Measurements from ENCODE around the gene DMD. TPM values are rescaled to one million over a fixed set of nuclear protein-coding genes. Genes with fewer than 3 reads are reported as not detected.
"Not testable (repeated sequence)": the region's sequence is repeated elsewhere in the genome, so short reads cannot be mapped to it uniquely, and the experiment has no call there.

DMD gene
- polyA plus RNA-seq, 4 donors: 15.1 to 19.3 (median 17.7) TPM

- DNase-seq (ENCODE audit: low read depth in 4 of 4, low spot score in 3 of 4): no peak
Observed at GRCh38 chrX:31499109-31499508, 1712.2 kb downstream of the DMD start.

GRCh38 chrX:31497086-31497485, 1714.3 kb downstream of the DMD start:
- DNase-seq (ENCODE audit: low read depth in 4 of 4, low spot score in 3 of 4): no peak

- no peak for DNase-seq (ENCODE audit: low read depth in 4 of 4, low spot score in 3 of 4)
Observed at GRCh38 chrX:31487951-31488350, 1723.4 kb downstream of the DMD start.

GRCh38 chrX:31483336-31483735, 1728.0 kb downstream of the DMD start:
- no peak for DNase-seq (ENCODE audit: low read depth in 4 of 4, low spot score in 3 of 4)

GRCh38 chrX:31480696-31481095, 1730.7 kb downstream of the DMD start:
- DNase-seq (ENCODE audit: low read depth in 4 of 4, low spot score in 3 of 4): no peak

GRCh38 chrX:31471229-31471628, 1740.1 kb downstream of the DMD start:
- no peak for DNase-seq (ENCODE audit: low read depth in 4 of 4, low spot score in 3 of 4)

GRCh38 chrX:31470753-31471152, 1740.6 kb downstream of the DMD start:
- not testable (repeated sequence) for DNase-seq (ENCODE audit: low read depth in 4 of 4, low spot score in 3 of 4)

- no peak for DNase-seq (ENCODE audit: low read depth in 4 of 4, low spot score in 3 of 4)
Observed at GRCh38 chrX:31464306-31464915, 1746.9 kb downstream of the DMD start.

- no peak for DNase-seq (ENCODE audit: low read depth in 4 of 4, low spot score in 3 of 4)
Observed at GRCh38 chrX:31461266-31461665, 1750.1 kb downstream of the DMD start.

- DNase-seq (ENCODE audit: low read depth in 4 of 4, low spot score in 3 of 4): no peak
Observed at GRCh38 chrX:31459361-31459760, 1752.0 kb downstream of the DMD start.

- no peak for DNase-seq (ENCODE audit: low read depth in 4 of 4, low spot score in 3 of 4)
Observed at GRCh38 chrX:31449965-31450364, 1761.4 kb downstream of the DMD start.

GRCh38 chrX:31449081-31449480, 1762.3 kb downstream of the DMD start:
- DNase-seq (ENCODE audit: low read depth in 4 of 4, low spot score in 3 of 4): no peak

GRCh38 chrX:31445542-31445941, 1765.8 kb downstream of the DMD start:
- DNase-seq (ENCODE audit: low read depth in 4 of 4, low spot score in 3 of 4): no peak

GRCh38 chrX:31443654-31444053, 1767.7 kb downstream of the DMD start:
- no peak for DNase-seq (ENCODE audit: low read depth in 4 of 4, low spot score in 3 of 4)

- DNase-seq (ENCODE audit: low read depth in 4 of 4, low spot score in 3 of 4): no peak
Observed at GRCh38 chrX:31440546-31440945, 1770.8 kb downstream of the DMD start.

GRCh38 chrX:31436424-31436823, 1774.9 kb downstream of the DMD start:
- DNase-seq (ENCODE audit: low read depth in 4 of 4, low spot score in 3 of 4): no peak

GRCh38 chrX:31435592-31435991, 1775.8 kb downstream of the DMD start:
- DNase-seq (ENCODE audit: low read depth in 4 of 4, low spot score in 3 of 4): no peak

- DNase-seq (ENCODE audit: low read depth in 4 of 4, low spot score in 3 of 4): no peak
Observed at GRCh38 chrX:31433856-31434255, 1777.5 kb downstream of the DMD start.

GRCh38 chrX:31429915-31430314, 1781.4 kb downstream of the DMD start:
- no peak for DNase-seq (ENCODE audit: low read depth in 4 of 4, low spot score in 3 of 4)

GRCh38 chrX:31423609-31424189, 1787.7 kb downstream of the DMD start:
- peak in 2 of 4 donors; percentile 14 to 25 for DNase-seq (ENCODE audit: low read depth in 4 of 4, low spot score in 3 of 4)

GRCh38 chrX:31421441-31421840, 1789.9 kb downstream of the DMD start:
- no peak for DNase-seq (ENCODE audit: low read depth in 4 of 4, low spot score in 3 of 4)

GRCh38 chrX:31420711-31421151, 1790.6 kb downstream of the DMD start:
- DNase-seq (ENCODE audit: low read depth in 4 of 4, low spot score in 3 of 4): no peak

- DNase-seq (ENCODE audit: low read depth in 4 of 4, low spot score in 3 of 4): peak in 1 of 4 donors; percentile 12
Observed at GRCh38 chrX:31420302-31420701, 1791.0 kb downstream of the DMD start.

Data from right renal pelvis (tissue), 4 donors.